Ectodermal cell (in vitro differentiated cells): Measurements from ENCODE around the gene DMAC1. TPM values are rescaled to one million over a fixed set of nuclear protein-coding genes. Genes with fewer than 3 reads are reported as not detected.

ENCODE experiments used
- H3K27ac ChIP-seq: 2 replicates; pipeline ENCODE4 v1.7.0; 2013; ENCODE audit warnings: mild to moderate bottlenecking, low read depth, low read length; ENCODE audit not compliant: insufficient read depth, poor library complexity, severe bottlenecking
- H3K27me3 ChIP-seq: 2 replicates; pipeline ENCODE4 v1.7.0; 2013; ENCODE audit warnings: mild to moderate bottlenecking, low read length; ENCODE audit not compliant: insufficient read depth, control insufficient read depth, poor library complexity, severe bottlenecking
- H3K36me3 ChIP-seq: one replicate; pipeline ENCODE4 v1.7.0; 2013; ENCODE audit warnings: low read length; ENCODE audit not compliant: control insufficient read depth, insufficient read depth
- H3K4me1 ChIP-seq: one replicate; pipeline ENCODE4 v1.7.0; 2013; ENCODE audit warnings: low read length; ENCODE audit not compliant: control insufficient read depth, insufficient read depth
- H3K4me3 ChIP-seq: 2 replicates; pipeline ENCODE4 v1.7.0; 2013; ENCODE audit warnings: low read depth, low read length, control low read depth; ENCODE audit not compliant: insufficient read depth
- H3K9me3 ChIP-seq: 2 replicates; pipeline ENCODE4 v1.7.0; 2013; ENCODE audit warnings: mild to moderate bottlenecking, low read length, moderate library complexity; ENCODE audit not compliant: control insufficient read depth
- WGBS, 2 experiments: methylation state at CpG; one replicate each; pipeline ENCODE4 v1.1.7; 2013; ENCODE audit warnings: missing lambda C conversion rate in 2 of 2; 5-methylcytosine and 5-hydroxymethylcytosine counted together
- polyA plus RNA-seq, 4 experiments: library from polyadenylated mRNA; stranded (reverse); fragments of 50-300 nt; gene quantifications; one replicate each; pipeline ENCODE4 v1.2.3, GENCODE V29; 2013

The DMAC1 gene, protein sequence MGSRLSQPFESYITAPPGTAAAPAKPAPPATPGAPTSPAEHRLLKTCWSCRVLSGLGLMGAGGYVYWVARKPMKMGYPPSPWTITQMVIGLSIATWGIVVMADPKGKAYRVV
- 53.4 TPM for polyA plus RNA-seq (2013, experiment 1 of 4)
- 50.7 TPM for polyA plus RNA-seq (2013, experiment 2 of 4)
- 33.1 TPM for polyA plus RNA-seq (2013, experiment 3 of 4)
- polyA plus RNA-seq (2013, experiment 4 of 4), result 41.1 TPM

DNA sequence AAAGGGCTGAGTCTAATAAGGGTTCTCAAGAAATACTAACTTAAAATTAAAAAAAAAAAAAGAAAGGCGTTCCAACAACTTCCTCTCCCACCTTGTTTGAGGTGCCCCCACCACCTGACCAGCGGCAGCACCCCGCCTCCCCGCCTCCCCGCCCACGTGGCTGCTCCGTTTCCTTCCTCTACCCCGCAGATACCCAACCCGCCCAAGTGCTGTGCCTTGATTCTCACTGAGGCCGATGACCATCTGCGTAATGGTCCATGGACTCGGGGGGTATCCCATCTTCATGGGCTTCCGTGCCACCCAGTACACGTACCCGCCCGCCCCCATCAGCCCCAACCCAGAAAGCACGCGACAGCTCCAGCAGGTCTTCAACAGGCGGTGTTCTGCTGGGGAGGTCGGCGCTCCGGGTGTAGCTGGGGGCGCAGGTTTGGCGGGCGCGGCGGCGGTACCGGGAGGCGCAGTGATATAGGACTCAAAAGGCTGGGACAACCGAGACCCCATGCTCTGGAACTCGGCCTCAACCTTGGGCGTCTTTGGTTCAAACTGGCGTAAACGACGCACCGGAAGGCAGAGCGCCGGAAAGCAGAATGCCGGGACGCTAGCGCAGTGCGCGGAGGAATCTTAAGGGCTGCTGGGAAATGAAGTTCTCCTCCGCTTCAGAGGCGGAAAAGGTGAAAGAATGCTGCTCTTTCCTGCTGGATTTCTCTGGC is at the start of gene DMAC1:
TSS of gene DMAC1 (minus strand) at position 545 of the 710 bp plus-strand sequence. CDS start at position 501, 44 bp downstream.
- peaks cover 20% of the 10 kb centered on the region for H3K36me3 ChIP-seq
- H3K4me1 ChIP-seq, result peaks cover 6% of the 10 kb centered on the region
- H3K27ac ChIP-seq, result peak within 1 kb of the TSS; percentile 16
- no peaks in the 10 kb centered on the region for H3K9me3 ChIP-seq
- 1% methylated on average over 45 to 46 of the region's 46 CpGs for WGBS, 2 experiments
- peak within 1 kb of the TSS; percentile 92 for H3K4me3 ChIP-seq
- no peaks in the 10 kb centered on the region for H3K27me3 ChIP-seq

DNA sequence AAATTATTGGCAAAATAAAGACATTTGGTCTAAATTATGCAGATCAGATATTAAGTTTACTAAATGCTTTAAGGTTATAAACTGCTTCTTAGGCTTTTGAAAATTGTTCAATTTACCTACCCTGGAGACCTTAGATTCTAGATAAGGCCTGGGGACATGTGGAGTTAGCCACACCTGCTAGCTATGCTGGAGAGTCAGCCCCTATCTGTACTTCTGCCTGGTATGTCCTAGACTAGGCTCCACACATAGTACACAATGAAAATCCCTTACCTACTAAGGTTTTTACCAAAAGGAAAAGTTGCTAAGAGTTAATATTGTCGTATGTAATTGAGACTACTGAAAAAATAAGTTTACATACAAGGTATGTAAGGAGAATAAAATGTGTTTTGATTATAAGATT is 49.8 kb upstream of the DMAC1 start:
- Histone ChIP-seq H3K27ac (no peak overlapping the region), H3K27me3 (no peaks in the 10 kb centered on the region), H3K9me3 (no peaks in the 10 kb centered on the region), H3K4me1 (no peaks in the 10 kb centered on the region), H3K36me3 (no peaks in the 10 kb centered on the region), H3K4me3 (no peak overlapping the region)
- 100% methylated on average over 1 of the region's 1 CpG for WGBS, 2 experiments

DNA sequence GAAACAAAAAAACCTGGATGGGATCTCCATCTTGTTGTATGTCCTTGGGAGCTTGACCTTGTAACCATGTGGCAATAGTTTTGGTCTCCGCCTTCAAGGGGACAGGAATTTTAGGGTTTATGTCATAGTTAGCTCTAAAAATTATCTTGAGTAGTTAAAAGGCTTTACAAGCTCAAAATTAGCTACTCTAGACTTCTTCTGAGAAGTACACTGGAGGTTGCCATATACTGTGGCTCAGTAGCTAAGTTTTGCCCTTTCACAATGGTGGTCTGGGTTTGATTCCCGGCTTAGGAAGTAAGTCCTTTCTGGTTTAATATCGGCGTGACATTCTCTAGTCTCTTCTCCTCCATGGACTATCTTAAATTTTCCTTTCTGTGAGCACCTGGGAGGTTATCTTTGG is 48.9 kb upstream of the DMAC1 start:
- H3K4me3 ChIP-seq, result no peak overlapping the region
- no peak overlapping the region for H3K27ac ChIP-seq
- H3K9me3 ChIP-seq, result no peaks in the 10 kb centered on the region
- no peaks in the 10 kb centered on the region for H3K36me3 ChIP-seq
- no peaks in the 10 kb centered on the region for H3K4me1 ChIP-seq
- no peaks in the 10 kb centered on the region for H3K27me3 ChIP-seq
- WGBS, 2 experiments, result 93 to 95% methylated on average over 4 of the region's 4 CpGs

DNA sequence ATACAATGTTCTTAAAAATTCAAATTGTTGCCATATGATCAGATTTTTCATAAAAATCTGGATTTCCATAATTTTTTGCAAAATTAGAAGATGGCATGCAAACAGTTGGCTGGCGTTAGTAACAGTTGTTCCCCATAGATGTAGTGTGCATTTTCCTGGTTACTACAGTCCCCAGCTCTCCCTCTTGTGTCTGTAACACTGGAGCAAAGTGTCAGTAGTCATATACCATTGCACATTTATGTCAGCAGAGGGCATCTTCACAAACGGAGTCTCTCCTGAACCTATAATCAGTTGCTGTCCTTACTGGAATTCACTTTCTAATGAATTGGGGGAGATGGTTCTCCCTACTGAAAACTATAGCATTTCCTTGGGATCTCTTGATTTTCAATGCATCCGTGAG is 44.7 kb upstream of the DMAC1 start:
- no peaks in the 10 kb centered on the region for H3K27me3 ChIP-seq
- WGBS, 2 experiments, result 54 to 58% methylated on average over 3 of the region's 3 CpGs

DNA sequence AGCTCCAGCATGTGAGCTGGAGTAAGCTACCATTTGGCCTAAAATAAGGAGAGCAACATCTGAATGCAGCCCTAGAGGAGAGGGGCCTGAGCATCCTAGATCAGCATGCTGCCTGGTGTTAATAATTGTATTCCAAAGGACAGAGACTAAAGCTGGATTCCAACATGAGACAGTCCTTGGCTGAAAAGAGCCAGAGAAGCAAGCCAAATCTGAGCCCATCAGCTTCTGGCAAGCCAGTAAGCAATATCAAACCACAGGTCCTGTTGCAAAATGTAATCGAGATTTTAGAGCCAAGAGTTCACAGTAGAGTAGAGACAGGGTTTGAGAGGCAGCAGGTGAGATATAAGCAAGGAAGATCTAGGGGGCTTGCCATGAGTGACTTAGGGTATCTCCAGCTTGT is 42.3 kb upstream of the DMAC1 start:
- no peaks in the 10 kb centered on the region for H3K36me3 ChIP-seq
- WGBS, 2 experiments, result 91 to 100% methylated on average over 1 of the region's 1 CpG
- no peaks in the 10 kb centered on the region for H3K4me1 ChIP-seq
- H3K4me3 ChIP-seq, result no peak overlapping the region
- H3K27me3 ChIP-seq, result no peaks in the 10 kb centered on the region
- H3K27ac ChIP-seq, result no peak overlapping the region
- H3K9me3 ChIP-seq, result no peaks in the 10 kb centered on the region

More for the DNA sequence above, 44.7 kb upstream of the DMAC1 start:
- H3K36me3 ChIP-seq, result no peaks in the 10 kb centered on the region
- no peak overlapping the region for H3K4me3 ChIP-seq
- no peak overlapping the region for H3K27ac ChIP-seq
- H3K4me1 ChIP-seq, result no peaks in the 10 kb centered on the region
- no peaks in the 10 kb centered on the region for H3K9me3 ChIP-seq

DNA sequence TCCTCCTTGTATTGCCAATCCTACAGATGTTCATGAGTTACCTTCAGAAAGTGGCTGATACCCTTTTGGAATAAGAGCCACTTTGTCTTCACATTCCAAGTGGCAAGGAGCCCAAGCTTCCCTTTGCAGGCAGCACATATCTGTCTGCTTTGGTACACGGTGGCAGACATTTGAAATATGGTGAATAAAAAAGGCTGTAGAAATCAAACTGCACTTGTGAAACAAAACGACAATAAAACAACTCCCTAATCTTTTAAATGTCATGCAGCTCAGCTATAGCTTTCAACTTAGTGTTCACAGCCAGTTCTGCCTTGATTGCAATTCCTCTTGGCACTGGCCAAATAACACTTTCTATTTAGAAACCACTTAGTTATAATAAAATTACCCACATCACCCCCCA is 35.0 kb upstream of the DMAC1 start:
- 93 to 97% methylated on average over 2 of the region's 2 CpGs for WGBS, 2 experiments
- Histone ChIP-seq H3K9me3 (no peaks in the 10 kb centered on the region), H3K4me1 (no peaks in the 10 kb centered on the region), H3K27me3 (no peaks in the 10 kb centered on the region), H3K4me3 (no peak overlapping the region), H3K27ac (no peak overlapping the region), H3K36me3 (no peaks in the 10 kb centered on the region)

DNA sequence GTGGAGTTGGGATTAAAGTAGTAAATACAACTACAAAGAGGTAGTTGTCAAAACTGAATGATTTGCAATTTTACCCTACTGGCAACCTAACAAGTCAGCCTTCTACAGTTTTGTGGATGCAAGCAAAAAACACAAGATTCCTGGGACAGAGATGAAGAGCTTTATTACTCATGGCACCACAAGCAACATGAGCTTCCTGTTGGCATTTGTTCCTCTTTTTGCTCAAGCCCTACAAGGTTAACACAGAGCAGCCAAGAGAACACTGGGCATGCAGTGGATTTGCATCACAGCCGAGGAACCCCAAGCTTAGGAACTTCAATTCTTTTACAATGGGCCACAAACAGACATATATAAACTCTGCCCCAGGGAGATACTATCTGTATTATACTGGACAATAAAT is 28.8 kb upstream of the DMAC1 start:
- Histone ChIP-seq H3K36me3 (no peaks in the 10 kb centered on the region), H3K27ac (no peak overlapping the region), H3K4me3 (no peak overlapping the region), H3K9me3 (no peaks in the 10 kb centered on the region), H3K4me1 (no peaks in the 10 kb centered on the region), H3K27me3 (no peaks in the 10 kb centered on the region)
- 83 to 93% methylated on average over 1 of the region's 1 CpG for WGBS, 2 experiments

DNA sequence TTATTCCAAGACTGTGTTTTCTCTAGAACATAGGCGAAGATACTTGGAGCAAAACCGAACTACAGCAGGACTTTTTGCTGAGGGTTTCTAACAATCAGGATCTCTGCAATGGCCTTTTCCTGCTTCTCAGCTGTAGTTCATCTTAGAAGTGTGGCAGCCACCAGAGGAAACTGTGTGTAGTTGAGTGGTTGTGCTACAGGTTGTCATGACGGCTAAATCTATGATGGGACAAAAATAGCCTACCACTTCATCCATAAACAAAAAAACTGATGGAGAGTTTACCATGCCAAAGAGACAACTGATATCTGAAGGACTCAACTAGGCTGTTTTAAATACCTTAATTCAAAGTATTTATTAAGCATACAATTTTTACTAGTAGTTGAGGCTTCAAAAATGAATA is 28.2 kb upstream of the DMAC1 start:
- WGBS, 2 experiments, result 88 to 93% methylated on average over 2 to 3 of the region's 3 CpGs
- H3K9me3 ChIP-seq, result no peaks in the 10 kb centered on the region
- H3K27me3 ChIP-seq, result no peaks in the 10 kb centered on the region
- H3K4me1 ChIP-seq, result no peaks in the 10 kb centered on the region
- no peak overlapping the region for H3K4me3 ChIP-seq
- no peak overlapping the region for H3K27ac ChIP-seq
- H3K36me3 ChIP-seq, result no peaks in the 10 kb centered on the region

DNA sequence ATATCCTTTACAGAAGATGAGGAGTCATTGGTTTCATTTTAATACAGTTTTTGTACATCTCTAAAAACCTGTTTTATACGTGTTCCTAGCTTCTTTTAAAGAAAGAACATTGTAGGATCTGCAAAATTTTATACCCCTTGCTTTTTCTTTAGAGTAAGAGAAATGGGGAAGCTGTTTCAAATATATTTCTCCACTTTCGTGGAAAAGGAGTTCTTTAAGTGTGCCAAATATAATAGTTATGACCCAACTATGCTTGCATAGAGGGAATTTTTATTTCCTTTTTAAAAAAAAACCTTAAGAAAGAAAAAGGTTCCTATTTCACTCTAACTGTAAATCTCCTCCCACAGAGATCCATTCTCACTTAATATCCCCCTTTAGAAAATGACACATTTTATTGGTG is 27.5 kb upstream of the DMAC1 start:
- Histone ChIP-seq H3K9me3 (no peaks in the 10 kb centered on the region), H3K4me1 (no peaks in the 10 kb centered on the region), H3K27me3 (no peaks in the 10 kb centered on the region), H3K4me3 (no peak overlapping the region), H3K27ac (no peak overlapping the region), H3K36me3 (no peaks in the 10 kb centered on the region)
- 100% methylated on average over 2 of the region's 2 CpGs; no CpG with 5 or more reads in 1 of the 2 experiments for WGBS, 2 experiments

DNA sequence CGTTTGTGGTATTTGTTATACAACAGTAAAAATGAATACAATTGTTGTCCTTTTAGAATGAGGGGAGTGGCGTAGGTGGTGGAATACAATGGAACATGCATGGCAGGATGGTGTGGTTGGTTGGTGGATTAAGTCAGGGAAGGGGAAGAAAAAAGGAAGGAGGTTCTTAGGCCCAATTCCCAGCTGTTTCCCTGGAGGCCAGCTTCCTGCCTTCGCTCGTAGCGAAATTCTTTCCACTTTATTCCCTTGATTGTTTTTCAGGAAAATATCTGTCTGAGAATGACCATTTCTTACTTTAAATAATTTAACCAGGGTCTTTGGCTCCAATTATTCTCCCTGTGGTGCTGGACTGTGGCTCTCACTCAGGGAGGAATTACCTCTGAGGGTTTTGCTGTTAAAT is 24.1 kb upstream of the DMAC1 start:
- Histone ChIP-seq H3K27ac (no peak overlapping the region), H3K36me3 (no peaks in the 10 kb centered on the region), H3K4me3 (no peak overlapping the region), H3K27me3 (no peaks in the 10 kb centered on the region), H3K9me3 (no peaks in the 10 kb centered on the region), H3K4me1 (no peaks in the 10 kb centered on the region)
- WGBS, 2 experiments, result 94 to 96% methylated on average over 5 of the region's 5 CpGs
